Middle frontal gyrus (tissue), 1 donor: ENCODE results near the gene GPHB5.
"Not testable (repeated sequence)": the region's sequence is repeated elsewhere in the genome, so short reads cannot be mapped to it uniquely, and the experiment has no call there.

Experiments
- DNase-seq: peaks from one replicate; pipeline ENCODE4 v3.0.0-alpha.2; 2015; ENCODE audit warnings: low spot score; ENCODE audit errors: extremely low spot score

The GPHB5 gene, protein sequence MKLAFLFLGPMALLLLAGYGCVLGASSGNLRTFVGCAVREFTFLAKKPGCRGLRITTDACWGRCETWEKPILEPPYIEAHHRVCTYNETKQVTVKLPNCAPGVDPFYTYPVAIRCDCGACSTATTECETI

DNA sequence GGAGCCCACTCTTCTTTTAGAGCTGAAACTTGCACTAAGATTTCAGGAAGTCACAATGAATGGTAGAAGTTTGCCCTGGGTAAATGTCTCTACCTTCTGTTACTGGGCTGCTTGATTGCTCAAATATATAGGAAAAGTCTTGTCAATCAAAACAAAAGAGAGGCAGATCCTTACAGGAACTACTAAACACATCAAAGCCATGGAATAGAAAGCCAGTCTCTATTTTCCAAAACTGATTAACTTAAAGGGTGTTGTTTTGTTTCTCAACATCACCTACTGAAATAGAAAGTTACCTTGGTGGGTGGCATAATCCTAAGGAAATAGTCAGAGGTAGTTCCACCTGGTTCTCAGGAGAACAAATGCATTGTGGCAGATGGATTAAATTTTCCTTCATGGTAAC lies at the start of gene GPHB5:
Gene GPHB5, minus strand, starts transcription at position 101 of the 400 bp plus-strand sequence. CDS start 1,086 bp downstream, outside the sequence.
- no peak for DNase-seq

DNA sequence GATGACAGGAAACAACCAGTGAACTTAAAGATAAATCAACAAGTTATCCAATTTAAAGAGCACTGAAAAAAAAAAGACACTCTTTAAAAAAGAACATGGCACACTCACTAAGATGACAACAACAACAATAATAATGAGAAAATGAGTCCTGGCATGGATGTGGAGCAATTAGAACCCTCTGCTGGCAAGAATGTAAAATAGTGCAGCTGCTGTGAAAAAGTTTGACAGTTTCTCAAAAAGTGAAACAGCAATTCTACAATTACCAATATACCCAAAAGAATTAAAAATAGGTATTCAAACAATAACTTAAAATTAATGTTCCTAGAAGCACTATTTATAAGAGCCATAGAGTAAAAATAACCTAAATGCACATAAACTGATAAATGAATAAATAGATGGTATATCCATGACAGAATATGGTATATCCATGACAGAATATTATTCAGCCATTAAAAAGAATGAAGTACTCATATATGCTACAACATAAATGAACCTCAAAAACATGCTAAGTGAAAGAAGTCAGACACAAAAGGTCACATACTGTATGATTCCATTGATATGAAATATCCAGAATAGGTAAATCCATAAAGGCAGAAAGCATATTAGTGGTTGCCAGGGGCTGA lies 49.1 kb upstream of the GPHB5 start:
- DNase-seq, result no peak

DNA sequence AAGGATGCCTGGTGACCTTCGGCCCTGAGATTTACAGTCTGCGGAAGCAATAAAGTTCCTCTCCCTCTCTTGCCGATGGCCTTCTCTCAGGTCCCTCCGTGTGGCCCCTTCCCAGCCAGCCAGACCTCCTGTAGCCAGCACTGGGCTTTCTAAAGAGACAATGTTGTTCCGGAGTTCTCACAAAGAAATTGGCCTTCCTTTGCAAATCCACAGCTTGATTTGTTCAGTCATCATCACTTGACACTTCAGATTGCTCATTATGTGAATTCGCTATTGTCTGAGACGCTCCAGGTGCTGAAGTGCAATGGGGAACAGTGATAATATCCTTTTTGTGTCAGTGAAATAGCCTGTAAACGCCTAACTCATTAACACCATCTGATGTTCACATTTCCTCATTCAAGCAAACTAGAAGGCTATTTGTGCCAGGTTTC lies 43.7 kb upstream of the GPHB5 start:
- DNase-seq, result no peak

DNA sequence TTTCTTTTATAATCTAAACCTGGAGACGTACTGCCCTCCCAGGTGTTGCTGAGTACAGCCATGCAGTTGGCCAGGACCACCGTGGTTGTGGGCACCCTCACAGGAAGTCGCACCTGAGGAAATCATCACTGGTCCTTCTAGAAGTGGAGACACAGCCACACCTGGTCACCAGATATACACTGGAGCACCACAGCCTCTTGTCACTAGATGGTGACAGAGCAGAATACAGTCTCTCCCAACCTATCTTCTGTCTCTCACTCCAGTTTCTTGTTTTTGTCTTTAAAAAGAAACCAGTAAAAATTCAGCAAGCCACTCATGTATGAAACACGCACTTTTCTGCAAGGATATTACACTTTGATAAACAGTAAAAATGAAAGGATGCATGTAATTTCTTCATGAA lies 43.1 kb upstream of the GPHB5 start:
- DNase-seq, result no peak

DNA sequence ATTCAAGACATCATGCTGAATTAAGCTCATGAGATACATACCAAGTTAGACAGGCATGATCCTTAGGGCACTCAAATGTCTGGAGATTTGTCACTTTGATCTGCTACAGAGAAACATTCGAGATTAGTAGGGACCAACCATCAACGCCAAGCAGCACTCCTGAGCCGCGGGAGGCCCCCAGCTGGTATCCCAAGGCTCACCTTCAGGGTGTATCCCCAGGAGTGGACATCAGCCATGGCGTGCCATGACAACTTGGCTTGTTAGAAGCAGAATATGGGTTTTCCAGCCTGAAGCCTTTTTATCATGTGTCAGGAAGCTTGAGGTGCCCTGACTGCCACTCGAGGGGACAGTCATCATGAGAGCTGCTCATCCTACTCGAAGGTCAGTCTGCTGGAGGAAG lies 39.1 kb upstream of the GPHB5 start:
- no peak for DNase-seq

DNA sequence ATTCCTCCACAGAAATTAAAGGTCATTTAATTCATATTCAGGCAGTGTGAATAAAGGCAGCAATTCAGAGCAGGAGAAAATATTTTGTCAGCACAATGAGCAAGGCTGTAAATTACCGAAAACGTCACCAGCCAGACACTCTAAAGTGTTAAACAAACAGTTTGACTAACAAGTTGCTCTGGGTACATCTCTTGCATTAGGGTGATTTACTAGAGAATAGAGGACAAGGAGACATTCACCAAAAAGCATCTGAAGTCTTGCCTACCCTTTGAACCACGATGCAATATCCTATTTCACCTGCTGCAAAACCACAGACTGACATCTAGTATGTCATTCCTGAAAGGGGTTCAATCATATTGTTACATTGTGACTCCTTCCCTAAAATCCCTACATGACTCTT lies 27.1 kb upstream of the GPHB5 start:
- DNase-seq, result no peak

DNA sequence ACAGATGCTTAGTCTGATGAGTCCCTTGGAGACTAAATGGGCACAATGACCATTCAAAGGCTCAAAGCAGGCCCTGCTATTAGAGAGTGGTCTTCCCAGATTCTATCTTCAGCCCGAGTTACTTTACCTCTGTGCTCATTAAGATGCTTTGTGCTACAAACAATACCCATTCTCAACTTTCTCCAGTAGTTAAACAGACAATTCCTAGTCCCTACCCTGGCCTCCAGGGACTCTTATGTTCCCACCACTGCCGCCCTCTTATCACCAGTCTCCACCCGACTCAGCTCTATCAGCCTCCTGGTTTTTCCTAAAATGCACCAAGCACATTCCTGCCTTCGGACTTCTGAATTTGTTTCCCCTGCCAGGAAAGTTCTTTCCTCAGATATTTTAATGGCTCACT lies 25.6 kb upstream of the GPHB5 start:
- no peak for DNase-seq

DNA sequence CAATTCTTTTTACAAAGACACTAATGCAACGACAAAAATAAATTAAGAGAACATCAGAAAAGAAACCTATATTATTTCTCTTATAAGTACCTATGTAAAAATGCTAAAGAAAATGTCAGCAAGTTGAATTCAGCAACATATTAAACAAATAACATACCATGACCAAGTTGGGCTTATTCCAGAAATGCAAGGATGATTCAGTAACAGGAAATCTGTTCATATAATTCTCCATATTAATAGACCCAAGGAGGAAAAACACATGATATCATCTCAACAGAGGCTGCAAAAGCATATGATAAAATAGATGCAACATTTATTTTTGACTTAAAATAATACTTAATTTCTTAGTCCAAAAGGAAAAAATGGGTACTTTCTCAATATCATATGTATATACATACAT lies 25.1 kb upstream of the GPHB5 start:
- DNase-seq, result no peak

DNA sequence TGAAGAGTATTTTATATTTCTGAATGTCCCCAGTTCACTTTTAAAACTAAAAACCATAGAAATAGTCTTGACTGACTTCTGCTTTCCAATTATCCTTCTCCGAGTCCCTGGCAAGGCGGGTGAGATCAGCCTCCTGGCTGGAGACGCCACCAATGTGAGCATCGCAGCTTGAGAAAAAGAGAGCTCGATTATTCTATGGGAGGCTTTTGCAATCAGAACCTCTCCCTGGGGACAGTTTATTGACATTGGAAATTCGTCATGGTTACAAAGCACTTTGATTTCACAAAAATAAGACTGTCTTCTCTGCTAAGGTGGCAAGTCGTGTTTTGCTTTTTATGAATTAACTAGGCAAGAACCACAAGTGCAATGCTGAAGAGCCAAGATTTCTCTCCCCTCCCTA lies 23.6 kb upstream of the GPHB5 start:
- no peak for DNase-seq

DNA sequence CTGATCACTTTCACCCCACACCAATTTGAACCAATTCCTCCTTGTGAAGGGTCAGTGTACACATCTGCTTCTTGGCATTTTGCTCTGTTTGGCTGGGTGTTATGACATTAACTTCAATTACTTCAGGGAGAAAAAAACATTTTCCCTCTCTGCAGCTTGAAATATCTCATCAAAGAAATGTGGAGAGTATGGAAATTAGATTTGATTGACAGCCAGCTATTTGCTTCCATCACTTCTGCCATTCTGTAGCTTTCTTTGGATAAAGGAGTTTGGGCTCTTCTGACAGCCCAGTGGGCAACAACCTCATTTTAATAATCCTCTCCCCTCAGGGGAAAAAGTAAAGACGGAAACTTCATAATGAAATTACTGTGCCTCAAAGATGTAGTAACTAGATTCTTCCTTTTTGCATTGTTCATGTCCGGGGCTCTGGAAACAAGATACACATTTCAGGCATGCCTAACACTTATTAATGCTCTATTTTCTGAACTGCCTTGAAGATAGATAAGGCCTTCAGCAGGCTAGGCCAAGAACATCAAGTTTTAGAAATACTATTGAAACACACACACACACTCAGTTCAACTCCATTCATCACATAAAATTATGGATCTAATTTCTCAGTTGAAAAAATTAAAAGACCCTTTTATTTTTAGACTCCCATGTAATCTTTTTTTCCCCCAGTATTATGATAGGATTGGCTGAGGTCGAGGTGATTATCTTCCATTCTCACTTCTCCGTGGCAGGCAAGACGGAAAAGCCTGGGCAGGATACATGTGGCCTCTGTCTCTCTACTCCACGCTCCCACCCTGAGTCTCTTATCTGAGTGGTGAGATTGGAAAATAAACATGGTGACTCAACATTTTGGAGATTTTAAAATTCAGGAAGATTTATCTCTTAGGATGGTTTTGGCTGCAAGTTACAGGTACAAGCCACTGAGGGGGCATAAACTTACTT lies 10.3 kb upstream of the GPHB5 start:
- DNase-seq, result no peak

DNA sequence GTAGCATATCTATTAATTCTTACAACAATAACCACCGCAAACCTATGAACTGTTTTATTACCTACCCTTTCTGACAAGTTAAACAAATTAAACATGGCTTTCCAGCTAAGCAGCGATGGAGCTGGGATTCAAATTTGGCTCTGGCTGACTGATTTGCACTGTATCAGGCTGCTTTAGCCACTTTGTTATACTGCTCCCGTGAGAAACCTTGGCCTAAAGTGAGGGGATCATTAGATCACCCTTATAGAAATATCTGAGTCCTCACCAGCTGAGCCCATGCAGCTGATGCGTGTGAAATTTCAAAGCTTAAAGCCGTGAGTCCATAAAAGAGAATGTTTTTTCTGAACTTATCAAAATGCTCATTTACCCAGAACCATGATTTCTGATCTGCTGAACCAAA lies 8.1 kb upstream of the GPHB5 start:
- DNase-seq, result no peak

DNA sequence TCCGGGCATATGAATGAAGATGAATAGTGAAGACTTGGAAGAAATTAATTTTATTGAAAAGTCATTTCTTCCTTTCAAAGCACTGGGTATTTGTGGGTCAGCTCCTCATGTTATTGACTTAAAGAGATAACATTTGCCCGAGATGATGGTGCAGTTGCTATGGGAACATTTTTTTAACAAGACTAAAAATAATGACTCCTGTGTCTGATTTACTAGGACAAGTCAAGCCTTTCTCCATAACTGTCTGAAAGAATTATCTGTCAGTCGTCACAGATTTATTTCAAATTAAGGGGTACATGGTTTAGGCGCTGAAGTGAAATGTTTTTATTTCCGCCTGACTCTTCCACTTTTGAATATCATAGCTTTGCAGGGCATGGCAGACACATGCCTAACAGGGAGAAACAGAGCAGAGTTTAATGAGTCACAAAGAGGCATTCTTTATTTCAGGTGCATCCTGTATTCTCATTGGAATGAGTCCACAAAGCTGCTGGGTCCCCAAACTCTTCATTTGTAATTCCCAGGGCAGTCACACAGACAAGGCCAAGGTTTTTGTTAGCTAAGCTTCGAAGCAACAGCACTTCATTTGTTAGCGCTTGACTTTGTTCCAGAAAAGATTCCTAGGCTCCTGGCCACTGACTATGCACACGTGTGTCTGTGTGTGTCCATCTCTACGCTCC lies 4.3 kb upstream of the GPHB5 start:
- DNase-seq, result no peak

DNA sequence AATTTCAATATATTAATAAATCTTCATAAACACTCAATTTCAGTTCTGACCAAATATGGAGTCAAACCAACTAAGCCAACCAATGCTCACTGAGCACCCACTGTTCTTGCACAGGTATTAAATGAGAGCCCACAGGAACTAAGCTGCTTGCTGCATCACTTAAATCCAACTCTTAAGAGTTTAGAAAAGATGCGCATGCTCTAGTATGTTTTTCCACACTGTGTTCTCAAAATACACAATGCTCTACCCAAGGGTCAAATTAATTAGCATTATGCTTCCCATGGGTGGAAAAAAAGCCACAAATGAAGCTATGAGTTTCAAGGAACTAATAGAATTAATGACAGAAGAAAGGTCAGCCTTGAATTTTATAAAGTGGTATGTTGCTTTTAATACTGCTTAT lies 3.7 kb upstream of the GPHB5 start:
- DNase-seq, result no peak

DNA sequence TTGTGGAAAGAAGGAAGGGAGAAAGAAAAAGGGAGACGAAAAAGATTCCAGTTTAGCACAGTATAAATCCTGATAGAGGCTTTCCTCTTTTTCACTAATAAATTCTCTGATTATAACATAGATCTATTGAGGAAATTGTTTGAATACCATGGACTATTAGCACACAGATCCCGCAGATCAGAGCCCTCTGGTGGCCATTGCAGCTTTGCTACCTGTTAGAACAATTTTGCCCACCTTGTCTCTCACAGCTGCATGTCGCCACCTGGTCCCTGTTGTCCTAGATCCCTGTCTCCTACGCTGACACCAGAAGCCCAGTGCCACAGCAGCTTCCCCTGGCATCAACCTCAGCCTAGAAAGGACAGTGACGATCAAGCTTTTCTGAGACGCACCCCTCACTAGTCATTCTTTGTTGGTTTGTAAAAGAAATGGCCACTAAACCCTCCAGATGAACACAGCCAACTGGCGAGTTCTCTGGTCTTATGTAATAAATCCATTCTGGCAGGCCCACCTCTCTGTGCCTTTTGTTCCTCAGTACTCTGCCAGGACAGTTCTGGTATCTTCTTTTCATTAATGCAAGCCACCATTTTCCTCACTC lies 9.9 kb downstream of the GPHB5 start:
- DNase-seq, result no peak

DNA sequence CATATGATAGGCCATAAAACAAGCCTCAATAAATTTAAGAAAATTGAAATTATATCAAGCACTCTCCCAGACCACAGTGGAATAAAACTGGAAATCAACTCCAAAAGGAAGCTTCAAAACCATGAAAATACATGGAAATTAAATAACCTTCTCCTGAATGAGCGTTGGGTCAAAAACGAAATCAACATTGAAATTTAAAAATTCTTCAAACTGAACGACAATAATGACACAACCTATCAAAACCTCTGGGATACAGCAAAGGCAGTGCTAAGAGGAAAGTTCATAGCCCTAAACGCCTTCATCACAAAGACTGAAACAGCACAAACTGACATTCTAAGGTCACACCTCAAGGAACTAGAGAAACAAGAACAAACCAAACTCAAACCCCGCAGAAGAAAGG lies 14.3 kb downstream of the GPHB5 start:
- not testable (repeated sequence) for DNase-seq

DNA sequence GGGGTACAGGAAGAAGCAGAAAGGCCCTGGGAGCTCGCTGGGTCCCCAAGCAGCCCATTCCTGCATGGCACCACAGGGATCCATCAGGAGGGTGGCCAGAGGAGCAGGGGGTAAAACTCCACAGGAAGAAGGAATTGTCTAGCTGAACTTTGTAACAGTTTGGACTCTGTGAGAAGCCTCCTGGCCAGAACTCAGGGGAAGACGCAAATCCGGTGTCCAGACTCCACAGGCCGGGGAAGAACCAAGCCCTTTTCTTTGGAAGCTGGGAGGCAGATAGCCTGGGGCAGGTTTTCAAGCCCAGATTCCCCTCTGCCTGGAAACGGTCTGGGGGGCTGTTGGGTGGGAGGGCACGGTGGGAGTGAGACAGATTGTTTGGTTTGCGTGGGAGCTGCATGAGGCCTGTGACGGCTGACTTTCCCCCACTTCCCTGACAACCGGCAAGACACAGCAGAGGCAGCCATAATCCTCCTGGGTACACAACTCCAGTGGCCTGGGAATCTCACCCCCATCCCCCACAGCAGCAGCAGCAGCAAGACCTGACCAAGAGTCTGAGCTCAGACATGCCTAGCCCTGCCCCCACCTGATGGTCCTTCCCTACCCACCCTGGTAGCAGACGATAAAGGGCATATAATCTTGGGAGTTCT lies 16.7 kb downstream of the GPHB5 start:
- no peak for DNase-seq

DNA sequence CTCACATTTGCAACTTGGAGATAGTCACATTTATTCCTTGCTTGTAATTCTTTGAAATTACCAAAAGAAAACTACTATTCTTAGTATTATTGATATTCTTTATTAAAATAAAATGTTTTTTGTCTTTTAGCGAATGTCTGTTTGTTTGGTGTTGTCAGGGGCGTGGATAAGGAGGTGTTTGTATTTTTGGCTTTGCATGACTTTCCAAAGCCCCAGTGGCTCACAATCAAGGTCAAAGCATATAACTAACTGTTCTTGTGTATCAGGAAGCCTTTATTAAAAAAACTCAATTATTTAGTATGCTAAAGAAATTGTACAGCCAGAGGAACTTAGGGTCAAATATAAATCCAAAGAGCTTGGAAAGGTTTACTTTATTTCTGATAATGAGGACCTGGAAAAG lies 17.9 kb downstream of the GPHB5 start:
- no peak for DNase-seq

DNA sequence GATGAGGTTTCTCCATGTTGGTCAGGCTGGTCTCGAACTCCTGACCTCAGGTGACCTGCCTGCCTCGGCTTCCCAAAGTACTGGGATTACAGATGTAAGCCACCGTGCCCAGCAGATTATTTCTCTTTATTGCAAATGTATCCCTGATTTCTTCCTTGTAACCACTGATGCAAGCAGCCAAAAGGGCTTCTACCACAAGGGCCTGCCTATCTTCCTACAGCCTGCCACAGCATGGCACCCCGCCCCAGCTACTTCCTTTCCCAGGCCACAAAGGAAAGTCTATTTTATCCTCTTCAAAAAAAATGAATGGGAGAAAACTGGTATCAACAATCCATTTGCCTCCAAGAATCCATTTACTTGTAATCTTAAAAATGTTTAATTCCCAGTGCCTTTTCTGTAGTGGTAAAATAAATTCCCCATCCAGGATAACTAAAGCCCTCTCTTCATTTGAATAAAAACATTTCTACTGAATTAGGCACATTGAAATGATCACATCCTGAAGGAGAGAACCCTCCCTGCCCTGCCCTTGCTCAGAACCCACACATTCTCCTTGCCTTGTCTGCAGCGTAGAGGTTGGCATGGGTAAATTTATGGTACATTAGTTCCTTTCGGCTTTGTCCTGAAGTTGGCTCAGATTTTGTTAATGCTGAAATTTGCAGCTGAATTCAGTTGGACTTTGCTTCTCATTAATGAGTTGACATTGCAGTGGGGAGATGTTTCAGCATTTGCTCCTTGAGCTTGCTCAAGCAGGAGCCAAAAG lies 19.2 kb downstream of the GPHB5 start:
- DNase-seq, result no peak

DNA sequence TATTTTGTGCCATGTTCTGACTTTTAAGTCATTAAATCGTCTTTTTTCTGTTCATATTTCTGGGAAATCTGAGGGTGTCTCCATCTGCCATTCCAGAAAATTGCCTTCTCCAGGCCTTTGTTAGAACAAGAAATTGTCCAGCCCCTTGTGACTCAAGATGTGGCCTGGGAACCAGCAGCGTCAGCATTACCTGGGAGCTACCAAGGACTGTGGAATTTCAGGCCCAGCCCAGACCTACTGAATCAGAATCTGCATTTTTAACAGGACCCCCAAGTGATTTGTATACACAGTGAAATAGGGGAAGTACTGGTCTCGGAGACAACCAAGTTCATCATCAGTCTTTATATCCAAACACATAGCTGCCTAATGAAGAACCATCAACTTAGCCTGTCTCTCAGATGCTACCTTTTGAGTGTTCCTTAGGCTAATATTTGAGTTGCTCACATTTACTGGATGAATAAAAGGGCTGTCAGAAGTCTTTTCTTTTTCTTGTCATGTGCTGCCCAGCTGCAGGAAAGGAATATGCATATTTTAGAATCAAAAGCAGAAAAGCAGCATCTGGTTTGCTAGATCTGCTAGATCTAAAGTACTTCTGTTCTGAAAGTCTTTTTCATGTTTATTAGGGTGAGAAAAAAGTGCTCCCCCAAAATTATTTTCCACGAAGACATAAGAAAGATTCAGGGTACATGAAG lies 21.2 kb downstream of the GPHB5 start:
- DNase-seq, result no peak
